ENCODE data around the gene CALY.
"Not testable (repeated sequence)": the region's sequence is repeated elsewhere in the genome, so short reads cannot be mapped to it uniquely, and the experiment has no call there.

The CALY gene, protein sequence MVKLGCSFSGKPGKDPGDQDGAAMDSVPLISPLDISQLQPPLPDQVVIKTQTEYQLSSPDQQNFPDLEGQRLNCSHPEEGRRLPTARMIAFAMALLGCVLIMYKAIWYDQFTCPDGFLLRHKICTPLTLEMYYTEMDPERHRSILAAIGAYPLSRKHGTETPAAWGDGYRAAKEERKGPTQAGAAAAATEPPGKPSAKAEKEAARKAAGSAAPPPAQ

DNA sequence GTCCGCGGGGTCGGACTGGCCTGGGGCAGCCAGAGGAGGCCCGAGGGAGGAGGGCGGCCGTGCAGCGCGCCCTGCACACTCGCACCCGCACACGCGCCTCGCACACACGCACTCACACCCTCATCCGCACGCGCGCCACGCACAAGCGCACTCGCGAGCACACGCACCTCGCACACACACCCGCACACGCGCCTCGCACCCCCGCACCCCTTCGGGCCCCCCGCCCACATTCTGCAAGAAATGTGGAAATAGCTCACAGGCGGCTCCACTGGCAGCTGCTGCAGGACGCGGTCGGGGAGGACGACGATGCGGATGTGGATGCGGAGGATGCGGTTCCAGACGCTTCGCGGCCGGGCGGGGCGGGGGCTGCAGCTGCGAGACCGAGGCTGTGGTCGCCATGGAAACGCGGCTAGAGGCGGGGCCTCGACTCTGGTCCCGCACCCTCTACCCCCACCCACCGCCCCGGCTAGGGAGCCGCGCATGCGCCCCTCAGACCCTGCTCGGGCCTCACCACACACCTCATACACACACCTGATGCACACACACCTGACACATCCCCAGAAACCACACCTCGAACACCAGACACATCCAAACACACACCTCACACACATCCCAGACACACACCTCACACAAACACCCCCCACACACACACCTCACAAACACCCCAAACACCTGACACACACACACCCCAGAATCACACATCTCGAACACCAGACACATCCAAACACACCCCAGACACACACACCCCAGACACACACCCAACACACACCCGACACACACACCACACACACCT is at the start of gene CALY:
CALY (minus strand) TSS at position 320 of the 793 bp plus-strand sequence. CDS start 7,907 bp downstream, outside the sequence.
- DNase-seq, result peak; percentile 73

DNA sequence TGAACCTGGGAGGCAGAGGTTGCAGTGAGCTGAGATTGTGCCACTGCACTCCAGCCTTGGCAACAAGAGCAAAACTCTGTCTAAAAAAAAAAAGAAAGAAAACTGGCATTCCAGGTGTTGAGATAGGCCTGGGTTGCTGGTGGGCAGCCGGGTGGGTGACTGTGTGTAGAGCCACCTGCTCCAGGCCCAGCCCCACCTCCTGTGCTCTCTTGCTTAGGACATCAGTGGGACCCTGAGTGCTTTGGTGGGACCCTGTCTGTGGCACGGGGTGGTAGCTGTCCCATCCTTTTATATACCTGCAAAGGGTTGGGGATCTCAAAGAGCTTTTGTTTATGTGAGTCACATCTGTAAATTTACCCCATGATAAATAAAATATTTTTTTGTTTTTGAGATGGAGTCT is 48.5 kb upstream of the CALY start:
- DNase-seq, result no peak

DNA sequence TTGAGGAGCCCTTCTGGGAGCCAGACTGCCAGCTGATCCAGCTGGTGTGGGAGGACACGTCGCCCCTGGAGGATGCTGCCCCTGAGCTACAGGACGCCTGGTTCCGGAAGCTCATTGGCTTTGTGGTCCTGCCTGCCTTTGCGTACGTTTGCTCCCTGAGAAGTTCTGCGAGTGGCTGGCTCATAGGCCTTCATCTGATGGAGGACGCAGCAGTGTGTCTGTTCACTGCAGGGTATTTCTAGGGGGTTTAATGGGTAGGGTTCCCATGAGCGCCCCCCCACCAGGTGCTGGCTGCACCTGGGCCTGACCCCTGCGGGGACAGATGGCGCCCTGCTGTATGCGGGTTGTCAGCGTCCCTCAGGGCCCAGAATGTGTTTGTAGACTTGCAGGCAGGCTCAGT is 47.4 kb upstream of the CALY start:
- no peak for DNase-seq

DNA sequence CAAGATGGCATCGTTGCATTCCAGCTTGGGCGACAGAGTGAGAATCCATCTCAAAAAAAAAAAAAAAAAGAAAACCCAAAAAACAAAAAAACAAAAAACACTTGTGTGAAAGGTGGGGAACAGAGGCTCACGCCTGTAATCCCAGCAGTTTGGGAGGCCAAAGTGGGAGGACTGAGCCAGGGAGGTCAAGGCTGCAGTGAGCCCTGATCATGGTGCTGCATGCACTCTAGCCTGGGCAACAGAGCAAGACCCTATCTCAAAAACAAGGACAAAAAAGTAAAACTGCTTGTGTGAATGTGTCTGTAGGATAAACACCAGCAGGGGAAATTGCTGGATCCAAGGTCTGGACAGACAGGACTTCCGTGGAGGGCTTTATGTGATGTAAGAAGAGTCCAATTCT is 46.9 kb upstream of the CALY start:
- DNase-seq, result no peak

DNA sequence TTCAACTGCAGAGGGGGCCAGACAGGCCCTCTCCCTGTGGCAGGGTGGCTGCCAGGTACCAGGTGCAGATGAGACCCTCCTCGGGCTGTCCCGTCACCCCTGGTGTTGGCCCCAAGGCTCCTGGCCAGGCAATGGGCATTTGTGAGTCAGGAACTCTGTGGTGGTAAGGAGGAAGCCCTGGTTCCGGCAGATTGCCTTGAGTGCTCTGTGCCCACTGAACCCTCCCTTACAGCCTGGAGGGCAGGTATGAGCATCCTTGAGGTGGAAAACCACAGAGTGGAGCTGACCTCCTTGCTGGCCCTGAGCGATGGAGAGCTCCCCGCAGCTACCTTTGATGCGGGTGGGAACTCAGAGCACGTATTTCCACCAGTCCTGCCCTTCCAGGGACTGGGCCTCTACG is 44.3 kb upstream of the CALY start:
- no peak for DNase-seq

DNA sequence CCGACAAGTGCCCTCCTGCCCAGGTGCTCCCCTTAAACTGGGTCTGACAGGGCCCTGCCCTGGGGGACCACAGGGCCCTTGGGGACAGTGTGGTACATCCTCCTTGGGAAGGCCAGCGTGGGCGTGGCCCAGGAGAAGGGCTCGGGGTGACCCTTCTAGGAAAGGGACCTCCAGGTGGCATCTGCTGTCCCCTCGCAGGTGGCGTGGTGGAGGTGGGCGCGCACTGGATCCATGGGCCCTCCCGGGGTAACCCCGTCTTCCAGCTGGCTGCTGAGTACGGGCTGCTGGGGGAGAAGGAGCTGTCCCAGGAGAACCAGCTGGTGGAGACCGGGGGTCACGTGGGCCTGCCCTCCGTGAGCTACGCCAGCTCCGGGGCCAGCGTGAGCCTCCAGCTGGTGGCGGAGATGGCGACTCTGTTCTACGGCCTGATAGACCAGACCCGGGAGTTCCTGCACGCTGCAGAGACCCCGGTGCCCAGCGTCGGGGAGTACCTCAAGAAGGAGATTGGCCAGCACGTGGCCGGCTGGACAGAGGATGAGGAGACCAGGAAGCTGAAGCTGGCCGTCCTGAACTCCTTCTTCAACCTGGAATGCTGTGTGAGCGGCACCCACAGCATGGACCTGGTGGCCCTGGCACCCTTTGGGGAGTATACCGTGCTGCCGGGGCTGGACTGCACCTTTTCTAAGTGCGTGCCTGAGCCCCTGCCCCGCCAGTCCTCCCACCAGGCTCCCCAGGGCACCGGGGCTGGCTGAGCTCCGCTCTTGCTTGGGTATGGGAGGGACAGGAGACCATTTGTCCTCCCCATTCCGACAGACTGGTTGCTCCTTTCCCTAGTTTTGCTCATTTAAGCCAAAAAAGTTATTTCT is 43.3 kb upstream of the CALY start:
- DNase-seq, result no peak

DNA sequence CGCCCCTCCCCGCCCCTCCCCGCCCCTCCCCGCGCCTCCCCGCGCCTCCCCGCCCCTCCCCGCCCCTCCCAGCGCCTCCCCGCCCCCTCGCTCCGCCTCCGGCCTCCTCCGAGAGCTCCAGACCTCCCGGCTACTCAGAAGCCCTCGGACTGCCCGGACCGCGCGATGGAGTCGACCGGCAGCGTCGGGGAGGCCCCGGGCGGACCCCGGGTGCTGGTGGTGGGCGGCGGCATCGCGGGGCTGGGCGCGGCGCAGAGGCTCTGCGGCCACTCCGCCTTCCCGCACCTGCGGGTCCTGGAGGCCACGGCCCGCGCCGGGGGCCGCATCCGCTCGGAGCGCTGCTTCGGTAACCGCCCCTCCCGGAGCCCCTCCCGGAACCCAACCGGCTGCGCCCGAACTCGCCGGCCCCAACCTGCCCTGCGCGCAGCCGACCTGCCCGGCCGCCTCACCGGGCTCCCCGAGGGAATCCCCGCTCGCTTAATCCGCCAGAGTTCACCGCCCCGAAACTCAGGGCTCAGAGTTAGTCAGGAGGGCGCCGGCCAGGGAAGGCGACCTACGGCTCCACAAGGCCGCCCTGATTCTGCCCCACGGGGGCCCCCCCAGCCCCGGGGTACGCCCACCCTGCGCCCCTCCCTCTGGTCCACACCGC is 42.6 kb upstream of the CALY start, which contains the start of gene PAOX:
PAOX (plus strand) TSS at position 111 of the 649 bp plus-strand sequence; CDS start at position 166, 55 bp downstream.
- peak; percentile 70 for DNase-seq

DNA sequence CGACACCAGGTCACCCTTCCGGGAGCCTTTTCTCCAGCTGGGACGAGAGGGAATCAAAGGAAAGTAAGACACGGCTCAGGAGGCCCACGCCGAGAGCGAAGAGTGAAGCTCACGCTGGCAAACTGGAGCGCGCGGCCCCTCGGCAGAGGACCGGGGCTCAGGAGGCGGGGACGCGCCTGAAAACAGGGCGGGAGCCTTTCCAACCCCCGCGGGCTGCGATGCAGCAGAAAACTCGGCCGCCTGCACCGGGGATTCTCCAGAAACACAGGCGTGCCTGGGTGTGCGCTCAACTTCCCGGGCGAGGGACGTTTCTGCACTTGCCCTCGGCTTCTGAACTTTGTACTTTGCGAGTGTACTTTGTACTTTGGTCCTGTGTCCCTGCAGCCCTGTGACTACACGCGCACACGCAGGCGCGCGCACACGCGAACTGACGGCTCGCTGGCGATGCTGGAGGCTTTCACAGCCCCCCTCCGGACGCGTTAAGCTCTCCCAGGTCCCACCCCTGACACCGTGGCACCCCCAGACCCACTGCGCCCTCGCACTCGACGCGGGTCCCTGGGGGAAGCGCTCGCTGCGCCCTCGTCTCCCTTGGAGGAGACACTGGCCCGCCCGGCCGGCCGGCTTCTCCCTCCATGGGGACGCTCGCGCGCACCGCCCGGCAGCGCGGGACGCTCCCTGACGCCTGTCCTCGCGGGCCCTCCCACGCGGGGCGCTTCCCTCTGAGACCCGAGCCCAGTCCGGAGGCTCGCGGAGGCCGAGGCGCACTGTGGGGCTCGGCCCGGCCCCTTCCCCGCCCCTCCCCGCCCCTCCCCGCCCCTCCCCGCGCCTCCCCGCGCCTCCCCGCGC is 41.8 kb upstream of the CALY start:
- peak; percentile 60 for DNase-seq

DNA sequence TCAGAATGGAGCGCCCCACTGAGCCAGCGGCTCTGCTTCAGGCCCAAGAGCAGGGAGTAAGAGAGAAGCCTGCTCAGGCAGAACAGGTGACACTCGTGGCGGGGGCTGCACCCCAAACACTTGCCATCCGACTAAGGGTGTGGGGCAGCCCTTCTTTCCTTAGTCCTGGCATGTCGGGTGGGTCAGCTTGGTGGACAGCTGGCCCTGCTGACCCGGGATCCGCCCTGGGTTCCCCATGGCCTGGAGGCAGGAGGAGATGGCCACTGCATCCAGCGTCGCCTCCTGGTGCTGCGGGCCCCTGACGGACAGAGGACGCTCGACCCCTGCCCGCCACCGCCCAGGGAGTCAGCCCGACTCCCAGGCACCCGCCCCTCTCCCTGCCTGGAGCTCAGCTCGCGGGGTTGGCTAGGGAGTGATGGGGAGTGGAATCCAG is 41.1 kb upstream of the CALY start:
- DNase-seq, result no peak

DNA sequence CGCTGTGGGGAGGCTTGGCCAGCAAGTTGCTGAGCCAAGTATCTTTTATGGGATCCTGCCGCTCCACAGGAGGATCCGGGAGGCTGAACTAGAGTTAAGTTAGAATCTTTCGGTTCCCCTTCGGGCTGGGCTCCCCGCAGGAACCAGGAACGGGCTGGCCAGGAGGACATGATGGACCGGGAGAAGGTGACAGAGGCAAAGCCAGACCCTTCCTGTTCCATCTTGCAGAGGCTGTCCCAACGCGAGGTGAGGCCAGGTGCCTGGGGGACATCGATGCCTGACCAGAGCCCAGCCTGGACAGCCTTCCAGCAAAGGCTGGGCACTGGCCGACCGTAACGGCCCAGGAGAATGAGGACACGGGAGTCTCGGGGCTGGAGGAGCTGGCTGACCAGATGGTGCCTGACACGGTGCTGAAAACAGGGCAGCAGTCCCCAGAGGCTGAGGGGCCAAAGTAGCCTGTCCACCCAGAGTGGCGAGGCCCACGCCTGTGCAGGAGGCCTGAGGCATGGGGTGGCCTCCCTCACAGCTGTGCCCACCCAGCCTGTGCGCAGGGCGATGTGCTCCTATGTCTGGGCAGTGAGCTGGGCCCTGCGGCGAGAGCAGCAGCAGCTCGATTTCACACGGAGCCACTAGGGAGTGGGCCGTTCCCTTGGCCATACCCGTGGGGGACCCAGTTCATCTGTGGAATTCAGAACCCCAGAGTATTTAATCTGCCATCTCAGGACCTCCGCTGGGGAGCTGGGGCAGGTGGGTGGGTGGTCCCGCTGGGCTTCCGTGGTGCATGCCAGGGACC is 40.5 kb upstream of the CALY start:
- DNase-seq, result no peak

DNA sequence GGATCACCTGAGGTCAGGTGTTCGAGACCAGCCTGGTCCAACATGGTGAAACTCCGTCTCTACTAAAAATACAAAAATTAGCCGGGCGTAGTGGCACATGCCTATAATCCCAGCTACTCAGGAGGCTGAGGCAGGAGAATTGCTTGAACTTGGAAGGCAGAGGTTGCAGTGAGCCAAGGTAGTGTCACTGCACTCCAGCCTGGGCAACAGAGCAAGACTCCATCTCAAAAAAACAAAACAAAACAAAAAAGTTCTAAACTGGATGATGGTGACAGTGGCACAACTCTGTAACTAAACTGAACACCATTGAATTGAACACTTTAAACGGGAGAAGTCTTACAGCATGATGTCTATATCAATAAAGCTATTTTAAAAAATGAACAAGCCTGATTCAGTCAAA is 39.5 kb upstream of the CALY start:
- DNase-seq, result not testable (repeated sequence)

DNA sequence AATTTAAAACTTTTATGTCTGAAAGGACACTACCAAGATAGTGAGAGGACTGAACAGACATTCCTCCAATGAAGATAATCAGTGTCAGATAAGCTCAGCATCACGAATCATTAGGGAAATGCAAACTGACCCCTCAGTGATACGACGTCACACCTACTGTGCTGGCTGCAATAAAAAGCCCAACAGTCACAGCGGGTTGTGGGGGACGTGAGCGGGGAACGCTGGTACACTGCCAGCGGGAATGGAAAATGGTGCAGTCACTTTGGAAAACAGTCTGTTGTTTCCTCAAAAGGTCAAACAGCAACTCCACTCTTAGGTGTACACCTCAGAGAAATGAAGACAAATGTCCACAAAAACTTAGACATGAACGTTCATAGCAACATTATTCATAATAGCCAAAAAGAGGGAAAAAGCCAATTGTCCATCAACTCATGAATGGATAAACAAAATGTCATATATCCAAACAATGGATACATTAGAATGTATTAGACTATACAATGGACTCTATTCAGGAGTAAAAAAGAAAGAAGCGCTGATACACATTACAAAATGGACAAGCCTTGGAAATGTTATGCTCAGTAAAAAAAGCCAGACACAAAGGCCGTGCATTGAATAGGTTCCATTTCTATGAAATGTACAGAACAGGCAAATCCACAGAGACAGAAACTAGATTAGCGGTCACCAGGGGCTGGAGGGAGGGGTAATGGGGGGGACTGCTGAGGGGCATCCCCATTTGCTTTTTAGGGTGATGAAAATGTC is 38.8 kb upstream of the CALY start:
- no peak for DNase-seq

DNA sequence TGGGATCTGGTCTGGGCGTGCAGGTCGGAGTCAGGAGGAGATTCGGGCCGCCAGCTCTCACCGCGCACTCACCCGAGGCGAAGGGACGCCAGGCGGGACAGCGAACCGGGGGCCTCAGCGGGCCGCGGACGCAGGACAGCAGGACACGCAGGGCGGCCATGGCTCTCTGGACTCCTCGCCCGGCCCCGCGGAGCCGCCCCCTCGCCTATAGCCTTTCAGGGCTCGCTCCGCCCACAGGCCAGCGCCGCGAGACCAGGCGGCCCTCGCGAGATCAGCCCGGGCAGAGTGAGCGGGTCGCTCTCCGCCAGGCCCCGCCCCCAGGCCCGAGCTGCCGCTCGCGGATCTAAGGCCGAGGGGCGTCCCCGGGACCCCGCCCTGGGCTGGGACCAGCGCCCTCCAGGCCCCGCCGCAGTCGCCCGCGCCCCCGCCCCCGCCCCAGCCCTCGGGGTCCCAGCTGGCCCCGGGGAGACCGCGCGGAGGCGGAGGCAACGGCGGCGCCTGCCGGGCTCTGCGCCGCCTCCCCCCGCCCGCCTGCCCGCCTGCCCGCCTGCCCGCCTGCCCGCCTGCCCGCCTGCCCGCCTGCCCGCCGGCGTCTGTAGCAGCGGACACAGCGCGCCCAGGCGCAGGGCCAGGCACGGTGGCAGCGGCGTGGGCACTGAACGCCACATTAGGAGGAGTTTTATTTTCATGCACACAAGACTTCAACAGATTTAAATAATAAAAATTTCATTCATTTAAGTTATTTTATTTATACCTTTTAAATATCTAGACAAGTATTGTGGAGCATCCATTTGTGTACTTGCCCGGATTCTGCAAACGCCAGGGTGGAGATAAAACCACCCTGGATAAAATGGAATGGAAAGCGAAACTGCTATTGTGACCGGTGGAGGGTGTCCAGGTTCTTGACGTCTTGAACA is 36.7 kb upstream of the CALY start, which contains the start of gene ECHS1:
ECHS1 (minus strand) TSS at position 181 of the 917 bp plus-strand sequence; CDS start at position 160, 21 bp downstream.
- DNase-seq, result peak; percentile 93

DNA sequence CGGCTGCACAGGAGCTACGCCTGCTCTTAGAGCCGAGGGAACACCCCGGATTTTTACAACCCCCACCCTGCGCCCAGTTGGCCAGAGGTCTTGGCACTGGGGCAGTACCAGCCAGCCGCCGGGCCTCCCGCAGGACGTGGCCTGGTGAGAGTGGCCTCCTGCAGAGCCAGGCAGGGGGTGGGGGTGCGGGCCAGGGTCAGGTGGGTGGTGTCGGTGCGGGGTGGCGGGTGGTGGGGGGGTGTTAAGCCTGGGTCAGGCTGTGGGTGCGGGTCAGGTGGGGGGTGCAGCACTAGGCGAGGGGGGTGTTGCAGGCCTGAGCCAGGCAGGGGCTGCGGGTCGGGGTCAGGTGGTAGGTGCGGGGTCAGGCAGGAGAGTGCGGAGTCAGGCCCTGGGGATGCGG is 35.8 kb upstream of the CALY start:
- DNase-seq, result no peak

DNA sequence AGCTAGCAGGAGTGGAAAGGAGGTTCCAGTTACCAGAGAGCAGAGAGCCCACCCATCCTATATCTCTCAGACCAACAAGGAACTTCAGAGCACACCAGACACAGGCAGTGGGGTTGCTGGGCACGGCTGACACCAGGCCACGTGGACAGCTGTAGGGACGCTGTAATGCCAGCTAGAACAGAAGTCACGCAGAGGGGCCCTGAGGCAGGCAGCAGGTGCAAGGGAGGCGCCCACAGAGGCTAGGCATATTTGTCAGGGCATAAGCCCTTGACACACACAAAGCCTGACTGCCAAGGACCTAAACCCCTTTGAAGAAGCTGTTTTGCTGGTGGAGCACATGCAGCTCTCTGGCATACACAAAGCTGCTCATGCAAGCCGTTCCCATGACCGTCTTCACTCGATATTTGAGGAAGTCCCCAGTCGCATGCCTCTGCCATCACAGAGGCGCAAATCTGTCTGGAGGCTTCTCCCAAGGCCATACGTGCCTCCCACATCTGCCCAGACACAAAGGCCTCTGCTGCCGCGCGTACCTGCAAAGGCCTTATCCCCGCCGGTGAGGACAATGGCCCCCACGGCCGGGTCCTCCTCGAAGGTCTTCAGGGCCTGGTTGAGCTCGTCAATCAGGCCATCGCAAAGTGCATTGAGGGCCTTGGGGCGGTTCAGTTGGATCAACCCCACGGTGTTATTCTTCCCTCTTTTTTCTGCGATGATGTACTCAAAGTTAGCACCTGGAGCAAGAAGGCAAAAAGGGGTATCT is 33.5 kb upstream of the CALY start:
- DNase-seq, result no peak

DNA sequence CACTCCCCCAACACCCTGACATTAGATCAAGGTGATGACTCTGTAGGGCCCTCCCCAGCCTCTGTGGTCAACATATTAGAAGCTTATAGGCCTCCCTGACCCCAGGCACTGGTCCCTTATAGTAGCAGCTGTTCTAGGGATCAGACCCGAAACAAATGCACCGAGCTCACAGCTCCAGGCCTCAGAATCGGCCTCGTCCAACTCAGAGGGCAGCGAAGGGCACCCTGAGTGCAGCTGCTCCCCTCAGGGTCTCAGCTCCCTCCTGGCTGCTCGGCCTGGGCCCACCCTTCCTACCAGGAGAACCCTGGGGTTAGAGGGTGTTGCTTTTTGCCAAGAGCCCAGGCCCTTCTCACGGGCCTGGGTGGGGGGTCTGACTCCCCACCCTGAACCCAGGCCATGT is 31.5 kb upstream of the CALY start:
- no peak for DNase-seq

DNA sequence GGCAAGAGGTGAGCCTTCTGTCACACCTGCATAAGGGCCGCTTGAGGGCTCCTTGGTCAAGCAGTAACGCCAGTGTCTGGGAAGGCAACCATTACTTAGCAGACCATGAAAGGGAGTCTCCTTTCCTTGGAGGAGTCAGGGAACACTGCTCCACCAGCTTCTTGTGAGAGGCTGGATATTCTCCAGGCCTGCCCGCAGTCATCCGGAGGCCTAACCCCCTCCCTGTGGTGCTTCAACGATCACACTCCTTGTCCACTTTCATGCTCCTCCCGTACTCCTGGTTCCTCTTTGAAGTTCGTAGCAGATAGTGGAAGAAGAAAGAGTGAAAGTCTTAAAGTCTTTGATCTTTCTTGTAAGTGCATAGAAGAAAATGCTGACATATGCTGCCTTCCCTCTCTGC is 30.8 kb upstream of the CALY start:
- DNase-seq, result not testable (repeated sequence)

DNA sequence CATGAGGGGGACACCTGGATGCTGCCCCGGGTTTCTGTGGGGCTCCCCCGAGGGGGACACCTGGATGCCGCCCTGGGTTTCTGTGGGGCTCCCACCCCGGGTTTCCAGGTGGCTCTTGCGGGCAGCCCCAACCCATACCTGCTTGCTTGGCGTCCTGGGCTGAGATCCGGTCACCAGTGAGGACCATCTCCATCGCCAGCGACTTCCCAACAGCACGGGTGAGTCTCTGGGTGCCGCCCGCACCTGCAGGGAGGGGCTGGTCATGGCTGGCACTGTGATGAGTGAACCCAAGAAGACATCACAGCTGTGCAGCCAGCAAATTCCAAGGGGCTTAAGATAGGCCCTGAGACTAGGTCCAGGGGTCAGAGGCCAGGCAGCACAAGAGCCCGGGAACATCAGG is 30.1 kb upstream of the CALY start:
- no peak for DNase-seq
